GM12872 (cell line): Measurements from ENCODE around the gene LRCH4.
A peak's percentile ranks its signal among the peaks of the same experiment; 100 is the strongest.

Experiments
- CTCF ChIP-seq: IDR thresholded peaks from 3 replicates; pipeline ENCODE4 v1.5.1; 2011; ENCODE audit warnings: low read depth, mild to moderate bottlenecking, low read length, moderate library complexity; ENCODE audit not compliant: insufficient read depth

LRCH4 gene

GRCh38 chr7:100546926-100547800 is 38.8 kb downstream of the LRCH4 start:
- no peak for TF ChIP-seq CTCF

GRCh38 chr7:100546129-100546925 is 39.6 kb downstream of the LRCH4 start:
- TF ChIP-seq CTCF, result no peak

- peak; percentile 36; the same call in 2 of the 3 replicates for TF ChIP-seq CTCF
Observed at GRCh38 chr7:100545360-100546128, 40.4 kb downstream of the LRCH4 start.

- TF ChIP-seq CTCF, result no peak
Observed at GRCh38 chr7:100544967-100545359, 41.0 kb downstream of the LRCH4 start.

DNA sequence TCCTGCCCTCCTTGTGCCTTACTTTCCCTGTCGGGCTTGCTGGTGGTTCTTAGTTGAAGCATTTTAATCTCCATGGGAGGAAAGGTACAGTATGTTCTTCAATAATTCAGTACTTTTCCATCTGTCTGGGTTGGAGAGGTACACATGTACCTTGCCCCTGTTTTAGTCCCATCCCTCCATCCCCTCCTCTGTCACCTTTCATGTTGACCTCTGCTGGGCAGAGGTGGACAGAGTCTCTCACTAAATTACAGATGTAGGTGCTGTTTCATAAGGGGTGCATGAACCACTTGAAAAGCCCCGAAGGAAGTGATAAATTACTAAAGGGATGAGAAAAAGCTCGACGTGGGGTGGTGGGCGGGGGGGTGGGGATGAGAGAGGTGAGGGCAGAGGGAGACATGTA is 41.5 kb downstream of the LRCH4 start:
- no peak for TF ChIP-seq CTCF

GRCh38 chr7:100543586-100543985 is 42.3 kb downstream of the LRCH4 start:
- no peak for TF ChIP-seq CTCF
